Smooth muscle cell (in vitro differentiated cells): ENCODE measurements around the gene FTO. TPM values are rescaled to one million over a fixed set of nuclear protein-coding genes. Genes with fewer than 3 reads are reported as not detected.
A peak's percentile ranks its signal among the peaks of the same experiment; 100 is the strongest.

Experiments
- DNase-seq: peaks from one replicate; lab custom pipeline; 2025; ENCODE audit not compliant: unreplicated experiment; lab: John Stamatoyannopoulos, UW
- H2AFZ ChIP-seq: fragments of 200-600 bp; sonication (generic); 2 replicates; pipeline ENCODE4 v1.6.0; 2016; ENCODE audit warnings: antibody characterized with exemption, low read depth, mild to moderate bottlenecking
- H3F3A ChIP-seq: fragments of 200-600 bp; sonication (generic); 2 replicates; pipeline ENCODE4 v1.6.0; 2017; ENCODE audit warnings: antibody characterized with exemption, low read depth
- H3K27ac ChIP-seq: fragments of 200-600 bp; sonication (generic); 2 replicates; pipeline ENCODE4 v1.5.1; 2016; ENCODE audit warnings: low read depth, mild to moderate bottlenecking
- H3K27me3 ChIP-seq: fragments of 200-600 bp; sonication (generic); 2 replicates; pipeline ENCODE4 v1.6.1; 2016; ENCODE audit warnings: low read depth, mild to moderate bottlenecking
- H3K36me3 ChIP-seq: fragments of 200-600 bp; sonication (generic); 2 replicates; pipeline ENCODE4 v1.5.1; 2016; ENCODE audit warnings: low read depth
- H3K4me1 ChIP-seq: fragments of 200-600 bp; sonication (generic); 2 replicates; pipeline ENCODE4 v1.5.1; 2016; ENCODE audit warnings: low read depth
- H3K4me2 ChIP-seq: fragments of 200-600 bp; sonication (generic); 2 replicates; pipeline ENCODE4 v1.6.0; 2016; ENCODE audit warnings: mild to moderate bottlenecking
- H3K4me3 ChIP-seq: fragments of 200-600 bp; sonication (generic); 2 replicates; pipeline ENCODE4 v1.5.1; 2016; ENCODE audit warnings: mild to moderate bottlenecking
- H3K79me2 ChIP-seq: fragments of 200-600 bp; sonication (generic); 2 replicates; pipeline ENCODE4 v1.6.0; 2016; ENCODE audit warnings: low read depth, mild to moderate bottlenecking
- H3K9ac ChIP-seq: fragments of 200-600 bp; sonication (generic); 2 replicates; pipeline ENCODE4 v1.6.0; 2016; ENCODE audit warnings: low read depth
- H3K9me3 ChIP-seq: fragments of 200-600 bp; sonication (generic); replicated peaks from 2 replicates; pipeline ENCODE4 v1.5.1; 2016; ENCODE audit warnings: low read depth
- H4K20me1 ChIP-seq: fragments of 200-600 bp; sonication (generic); 2 replicates; pipeline ENCODE4 v1.6.0; 2016; ENCODE audit warnings: low read depth
- CTCF ChIP-seq: fragments of 200-600 bp; sonication (generic); IDR thresholded peaks from 2 replicates; pipeline ENCODE4 v1.5.1; 2017; ENCODE audit warnings: borderline replicate concordance, mild to moderate bottlenecking, antibody characterized with exemption; ENCODE audit not compliant: insufficient read depth, poor library complexity, severe bottlenecking
- WGBS: methylation state at CpG from one replicate; pipeline ENCODE4 v1.1.7; 2016; ENCODE audit warnings: low lambda C conversion rate; 5-methylcytosine and 5-hydroxymethylcytosine counted together
- polyA plus RNA-seq: library from polyadenylated mRNA; unstranded; fragments of >200 nt; fragmentation: Nextera tagmentation; extraction: Ambion mirVana; gene quantifications from 2 replicates; pipeline ENCODE4 v1.2.1, GENCODE V29; 2016
- total RNA-seq: library from RNA; depleted of rRNA; stranded (reverse); fragments of >200 nt; gene quantifications from 2 replicates; pipeline ENCODE4 v1.2.3, GENCODE V29; 2014

The FTO gene
- total and polyA plus RNA-seq, 2 experiments from 2014 or later = 81.1 to 89.9 TPM

GRCh38 chr16:53781023-53781605 lies 77.2 kb downstream of the FTO start:
- TF ChIP-seq CTCF = no peak
- no peaks in the 10 kb centered on the region for H3K27me3 ChIP-seq
- H3K9ac ChIP-seq = no peak overlapping the region
- H3K36me3 ChIP-seq = no peaks in the 10 kb centered on the region
- peaks cover 30% of the 10 kb centered on the region for H3K4me1 ChIP-seq
- H4K20me1 ChIP-seq = no peaks in the 10 kb centered on the region
- no peak overlapping the region for H3K4me2 ChIP-seq
- no peaks in the 10 kb centered on the region for H3K9me3 ChIP-seq
- DNase-seq = no peak
- H3K4me3 ChIP-seq = no peak overlapping the region
- 100% methylated on average over 1 of the region's 1 CpG for WGBS
- H3K79me2 ChIP-seq = peaks cover 59% of the 10 kb centered on the region
- H3F3A ChIP-seq = peaks cover 16% of the 10 kb centered on the region
- H2AFZ ChIP-seq = no peak overlapping the region
- no peak overlapping the region for H3K27ac ChIP-seq

- Histone ChIP-seq H3K27ac (no peak overlapping the region), H3K36me3 (no peaks in the 10 kb centered on the region), H3K4me2 (no peak overlapping the region), H3K9ac (no peak overlapping the region), H3K27me3 (no peaks in the 10 kb centered on the region), H3K79me2 (peaks cover 63% of the 10 kb centered on the region), H3F3A (peaks cover 11% of the 10 kb centered on the region), H2AFZ (no peak overlapping the region), H4K20me1 (no peaks in the 10 kb centered on the region), H3K4me3 (no peak overlapping the region), H3K4me1 (peaks cover 19% of the 10 kb centered on the region), H3K9me3 (no peaks in the 10 kb centered on the region)
- 96% methylated on average over 3 of the region's 3 CpGs for WGBS
- no peak for TF ChIP-seq CTCF
- no peak for DNase-seq
Measured at GRCh38 chr16:53782148-53782547, 78.2 kb downstream of the FTO start.

GRCh38 chr16:53784291-53784690 lies 80.3 kb downstream of the FTO start:
- no peak overlapping the region for H2AFZ ChIP-seq
- H3K4me2 ChIP-seq = peak overlapping the region; percentile 6
- no peak for TF ChIP-seq CTCF
- H3K9me3 ChIP-seq = no peaks in the 10 kb centered on the region
- no peak overlapping the region for H3K4me3 ChIP-seq
- H4K20me1 ChIP-seq = peaks cover 5% of the 10 kb centered on the region
- peak overlapping the region; percentile 29 for H3K27ac ChIP-seq
- no peak for DNase-seq
- H3K79me2 ChIP-seq = peaks cover 46% of the 10 kb centered on the region
- peaks cover 6% of the 10 kb centered on the region for H3F3A ChIP-seq
- WGBS = 52% methylated on average over 1 of the region's 1 CpG
- H3K36me3 ChIP-seq = no peaks in the 10 kb centered on the region
- no peaks in the 10 kb centered on the region for H3K27me3 ChIP-seq
- peaks cover 11% of the 10 kb centered on the region for H3K4me1 ChIP-seq
- H3K9ac ChIP-seq = no peak overlapping the region

- no peak overlapping the region for H3K9ac ChIP-seq
- no peak overlapping the region for H2AFZ ChIP-seq
- H3K4me3 ChIP-seq = no peak overlapping the region
- H3K79me2 ChIP-seq = peaks cover 41% of the 10 kb centered on the region
- H3K27me3 ChIP-seq = no peaks in the 10 kb centered on the region
- peaks cover 8% of the 10 kb centered on the region for H4K20me1 ChIP-seq
- no peaks in the 10 kb centered on the region for H3K9me3 ChIP-seq
- no peak overlapping the region for H3K4me2 ChIP-seq
- peaks cover 9% of the 10 kb centered on the region for H3K4me1 ChIP-seq
- DNase-seq = no peak
- H3F3A ChIP-seq = peaks cover 10% of the 10 kb centered on the region
- H3K36me3 ChIP-seq = no peaks in the 10 kb centered on the region
- no peak overlapping the region for H3K27ac ChIP-seq
- no peak for TF ChIP-seq CTCF
Measured at GRCh38 chr16:53785044-53785443, 81.1 kb downstream of the FTO start.
